ENCODE results near the gene ARAP1. TPM values are rescaled to one million over a fixed set of nuclear protein-coding genes. Genes with fewer than 3 reads are reported as not detected.

Gene ARAP1
- total RNA-seq, 1 experiment from 2014 or later: 73.6 TPM

DNA sequence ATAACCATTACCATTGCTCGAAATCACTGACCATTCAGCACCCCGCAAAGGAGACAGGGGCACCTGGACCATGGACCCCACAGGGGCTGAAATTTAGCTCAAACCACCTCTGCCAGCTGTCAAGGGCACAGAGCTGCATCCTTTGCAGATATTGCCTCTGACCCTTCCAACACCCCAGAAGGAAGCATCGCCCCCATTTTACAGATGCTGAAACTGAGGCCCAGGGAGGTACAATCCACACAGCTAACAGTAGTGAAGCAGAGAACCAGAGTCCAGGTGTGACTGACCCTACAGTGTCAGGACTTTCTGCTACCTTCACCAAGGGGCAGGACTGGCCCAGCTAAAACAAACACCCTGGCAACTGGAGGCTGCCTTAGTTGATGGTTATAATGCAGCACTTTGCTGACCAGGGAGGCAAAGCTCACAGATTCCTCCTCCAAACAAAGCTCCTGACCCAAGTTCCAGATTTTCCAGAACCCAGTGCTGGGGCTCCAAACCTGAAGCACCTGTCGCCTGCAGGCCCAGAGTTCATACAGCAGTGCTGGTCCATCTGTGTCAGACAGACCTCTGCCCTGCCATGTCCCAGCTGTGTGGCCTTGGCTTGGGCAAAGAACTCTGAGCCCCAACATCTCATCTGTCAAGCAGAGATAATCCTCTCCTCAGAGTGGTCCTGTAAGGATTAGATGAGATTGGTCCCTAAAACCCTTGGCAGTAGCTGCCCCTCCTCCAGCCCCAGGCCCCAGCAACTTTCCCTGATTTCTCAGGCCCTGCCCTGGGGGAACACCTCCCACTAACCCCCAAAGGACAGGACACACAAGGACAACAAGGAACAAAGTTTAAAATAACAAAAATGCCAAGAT, 15.2 kb upstream of the ARAP1 start:
- Histone ChIP-seq H3K4me1 (ENCODE audit: control insufficient read depth, insufficient read depth, low read length) (no peaks in the 10 kb centered on the region), H3K36me3 (ENCODE audit: control insufficient read depth, insufficient read depth, low read length) (no peaks in the 10 kb centered on the region), H3K27me3 (ENCODE audit: control insufficient read depth, insufficient read depth, low read length) (no peaks in the 10 kb centered on the region), H3K9me3 (ENCODE audit: control insufficient read depth, insufficient read depth, low read depth, low read length) (no peaks in the 10 kb centered on the region), H3K27ac (ENCODE audit: low read length) (no peak overlapping the region), H3K4me3 (ENCODE audit: low read depth in 2 of 2, low read length in 2 of 2) (no peak overlapping the region)
- CTCF ChIA-PET: no interaction called here
- BruUV-seq (replicated peaks): no TSS peak
- POLR2A ChIA-PET: no interaction called here
- in situ Hi-C loops (cut with HindIII; ENCODE audit: low pct_unique_long_range_greater_than_20kb, low sequenced_read_pairs) (no loop called here), intact Hi-C loops (cut with micrococcal nuclease; ENCODE audit: unreplicated experiment) (no loop called here)
- no peak for ATAC-seq
- TF ChIP-seq TCF7L2 (IDR thresholded peaks at IDR 0.05; ENCODE audit: low read depth, low read length) (no peak), POLR2AphosphoS5 (IDR thresholded peaks at IDR 0.05; ENCODE audit: low read depth, low read length) (no peak), SIN3A (IDR thresholded peaks at IDR 0.05; ENCODE audit: borderline replicate concordance, insufficient read depth, low read depth, low read length) (no peak), CTCF (IDR thresholded peaks at IDR 0.05) (no peak)
- TF ChIP-seq, protein P1, sequence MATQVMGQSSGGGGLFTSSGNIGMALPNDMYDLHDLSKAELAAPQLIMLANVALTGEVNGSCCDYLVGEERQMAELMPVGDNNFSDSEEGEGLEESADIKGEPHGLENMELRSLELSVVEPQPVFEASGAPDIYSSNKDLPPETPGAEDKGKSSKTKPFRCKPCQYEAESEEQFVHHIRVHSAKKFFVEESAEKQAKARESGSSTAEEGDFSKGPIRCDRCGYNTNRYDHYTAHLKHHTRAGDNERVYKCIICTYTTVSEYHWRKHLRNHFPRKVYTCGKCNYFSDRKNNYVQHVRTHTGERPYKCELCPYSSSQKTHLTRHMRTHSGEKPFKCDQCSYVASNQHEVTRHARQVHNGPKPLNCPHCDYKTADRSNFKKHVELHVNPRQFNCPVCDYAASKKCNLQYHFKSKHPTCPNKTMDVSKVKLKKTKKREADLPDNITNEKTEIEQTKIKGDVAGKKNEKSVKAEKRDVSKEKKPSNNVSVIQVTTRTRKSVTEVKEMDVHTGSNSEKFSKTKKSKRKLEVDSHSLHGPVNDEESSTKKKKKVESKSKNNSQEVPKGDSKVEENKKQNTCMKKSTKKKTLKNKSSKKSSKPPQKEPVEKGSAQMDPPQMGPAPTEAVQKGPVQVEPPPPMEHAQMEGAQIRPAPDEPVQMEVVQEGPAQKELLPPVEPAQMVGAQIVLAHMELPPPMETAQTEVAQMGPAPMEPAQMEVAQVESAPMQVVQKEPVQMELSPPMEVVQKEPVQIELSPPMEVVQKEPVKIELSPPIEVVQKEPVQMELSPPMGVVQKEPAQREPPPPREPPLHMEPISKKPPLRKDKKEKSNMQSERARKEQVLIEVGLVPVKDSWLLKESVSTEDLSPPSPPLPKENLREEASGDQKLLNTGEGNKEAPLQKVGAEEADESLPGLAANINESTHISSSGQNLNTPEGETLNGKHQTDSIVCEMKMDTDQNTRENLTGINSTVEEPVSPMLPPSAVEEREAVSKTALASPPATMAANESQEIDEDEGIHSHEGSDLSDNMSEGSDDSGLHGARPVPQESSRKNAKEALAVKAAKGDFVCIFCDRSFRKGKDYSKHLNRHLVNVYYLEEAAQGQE (IDR thresholded peaks at IDR 0.05; ENCODE audit: insufficient read depth in 1 of 2, low read depth in 2 of 2, low read length in 1 of 2): no peak
- DNase-seq (ENCODE audit: low read depth, low spot score): no peak

- no peak overlapping the region for H3K4me3 ChIP-seq (ENCODE audit: low read depth in 2 of 2, low read length in 2 of 2)
- intact Hi-C loops (cut with micrococcal nuclease; ENCODE audit: unreplicated experiment): no loop called here
- H3K9me3 ChIP-seq (ENCODE audit: control insufficient read depth, insufficient read depth, low read depth, low read length): no peaks in the 10 kb centered on the region
- ATAC-seq (no peak), DNase-seq (ENCODE audit: low read depth, low spot score) (no peak)
- no peak overlapping the region for H3K27ac ChIP-seq (ENCODE audit: low read length)
- BruUV-seq (replicated peaks): no TSS peak
- H3K4me1 ChIP-seq (ENCODE audit: control insufficient read depth, insufficient read depth, low read length): no peaks in the 10 kb centered on the region
- in situ Hi-C loops (cut with HindIII; ENCODE audit: low pct_unique_long_range_greater_than_20kb, low sequenced_read_pairs): no loop called here
- H3K27me3 ChIP-seq (ENCODE audit: control insufficient read depth, insufficient read depth, low read length): no peaks in the 10 kb centered on the region
- no peaks in the 10 kb centered on the region for H3K36me3 ChIP-seq (ENCODE audit: control insufficient read depth, insufficient read depth, low read length)
- TF ChIP-seq TCF7L2 (IDR thresholded peaks at IDR 0.05; ENCODE audit: low read depth, low read length) (no peak), POLR2AphosphoS5 (IDR thresholded peaks at IDR 0.05; ENCODE audit: low read depth, low read length) (no peak), SIN3A (IDR thresholded peaks at IDR 0.05; ENCODE audit: borderline replicate concordance, insufficient read depth, low read depth, low read length) (no peak)
- ChIA-PET POLR2A (no interaction called here), CTCF (interaction anchor here (0.7 kb wide), 1 partner anchor 474 kb away, joined by 4 read pairs; no protein-coding TSS in a partner anchor)
Observed at GRCh38 chr11:72766152-72766902, 14.1 kb upstream of the ARAP1 start.

All from Panc1 (cell line).